ENCODE measurements around the gene ZMYND15.

ZMYND15 gene

DNA sequence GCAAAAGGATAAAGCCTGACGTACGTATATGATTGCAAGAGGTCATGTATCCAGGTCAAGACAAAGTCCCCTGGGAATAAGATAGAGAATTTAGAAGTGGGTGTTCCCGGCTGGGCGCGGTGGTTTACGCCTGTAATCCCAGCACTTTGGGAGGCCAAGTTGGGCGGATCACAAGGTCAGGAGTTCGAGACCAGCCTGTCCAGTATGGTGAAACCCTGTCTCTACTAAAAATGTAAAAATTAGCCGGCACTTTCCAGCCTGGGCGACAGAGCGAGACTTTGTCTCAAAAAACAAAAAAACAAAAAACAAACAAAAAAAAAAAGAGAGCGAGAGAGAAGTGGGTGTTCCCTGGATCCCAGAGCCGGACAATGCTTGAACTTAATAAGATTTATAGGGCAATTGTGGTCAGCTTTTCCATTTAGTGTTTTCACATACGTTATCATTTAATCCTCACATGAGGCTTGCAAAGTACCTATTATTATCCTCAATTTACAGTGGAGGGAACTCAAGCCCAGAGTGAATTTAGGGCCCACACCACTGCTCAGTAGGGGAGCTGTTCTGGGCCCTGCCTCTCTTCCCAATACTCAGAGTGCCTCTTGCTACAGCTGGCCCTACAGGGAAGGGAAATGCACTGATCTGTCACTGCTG is 48.6 kb downstream of the ZMYND15 start:
- no peak for DNase-seq

DNA sequence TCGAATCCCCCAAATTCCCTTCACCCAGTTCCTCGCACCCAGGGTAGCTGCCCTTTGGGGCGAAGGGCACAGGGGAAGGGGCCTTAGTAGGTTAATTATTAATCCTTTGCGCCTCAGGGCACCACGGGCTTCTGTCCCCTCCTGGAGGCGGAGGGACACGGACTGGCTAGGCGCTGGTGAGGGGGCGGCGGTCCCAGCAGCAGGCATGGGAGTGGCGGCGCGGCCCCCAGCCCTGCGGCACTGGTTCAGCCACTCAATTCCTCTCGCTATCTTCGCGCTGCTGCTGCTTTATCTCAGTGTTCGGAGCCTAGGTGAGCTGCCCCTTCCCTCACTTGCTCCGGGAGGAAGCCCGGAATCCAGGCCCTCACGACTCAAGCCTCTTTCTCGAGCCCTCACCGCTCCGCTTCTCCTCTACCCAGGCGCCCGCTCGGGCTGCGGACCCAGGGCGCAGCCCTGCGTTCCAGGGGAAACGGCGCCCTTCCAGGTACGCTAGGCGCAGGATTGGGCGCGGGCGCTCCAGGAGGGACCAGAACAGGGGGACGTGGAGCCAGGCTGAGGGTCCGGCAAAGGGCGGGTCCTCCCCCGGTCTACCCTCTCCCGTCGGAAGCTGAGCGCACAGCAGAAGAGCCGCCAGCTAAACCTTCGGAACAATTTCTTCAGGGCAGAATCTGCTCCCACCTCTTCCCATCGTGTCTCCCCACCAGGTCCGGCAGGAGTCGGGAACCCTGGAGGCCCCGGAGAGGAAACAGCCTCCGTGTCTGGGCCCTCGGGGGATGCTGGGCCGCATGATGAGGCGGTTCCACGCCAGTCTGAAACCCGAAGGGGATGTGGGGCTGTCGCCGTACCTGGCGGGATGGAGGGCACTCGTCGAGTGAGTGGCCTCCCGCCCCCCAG is 49.4 kb downstream of the ZMYND15 start, which contains the start of gene GLTPD2:
Gene GLTPD2, plus strand, starts transcription at position 158 of the 894 bp plus-strand sequence. Its CDS starts 48 bp downstream, at position 206.
- DNase-seq = no peak

DNA sequence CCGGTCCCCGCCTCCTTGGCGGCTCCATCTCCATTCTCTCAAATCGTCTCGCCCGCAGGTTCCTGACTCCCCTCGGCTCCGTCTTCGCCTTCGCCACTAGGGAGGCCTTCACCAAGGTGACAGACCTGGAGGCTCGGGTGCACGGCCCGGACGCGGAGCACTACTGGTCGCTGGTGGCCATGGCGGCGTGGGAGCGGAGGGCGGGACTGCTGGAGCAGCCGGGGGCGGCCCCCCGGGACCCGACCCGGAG is 50.0 kb downstream of the ZMYND15 start:
- no peak for DNase-seq

DNA sequence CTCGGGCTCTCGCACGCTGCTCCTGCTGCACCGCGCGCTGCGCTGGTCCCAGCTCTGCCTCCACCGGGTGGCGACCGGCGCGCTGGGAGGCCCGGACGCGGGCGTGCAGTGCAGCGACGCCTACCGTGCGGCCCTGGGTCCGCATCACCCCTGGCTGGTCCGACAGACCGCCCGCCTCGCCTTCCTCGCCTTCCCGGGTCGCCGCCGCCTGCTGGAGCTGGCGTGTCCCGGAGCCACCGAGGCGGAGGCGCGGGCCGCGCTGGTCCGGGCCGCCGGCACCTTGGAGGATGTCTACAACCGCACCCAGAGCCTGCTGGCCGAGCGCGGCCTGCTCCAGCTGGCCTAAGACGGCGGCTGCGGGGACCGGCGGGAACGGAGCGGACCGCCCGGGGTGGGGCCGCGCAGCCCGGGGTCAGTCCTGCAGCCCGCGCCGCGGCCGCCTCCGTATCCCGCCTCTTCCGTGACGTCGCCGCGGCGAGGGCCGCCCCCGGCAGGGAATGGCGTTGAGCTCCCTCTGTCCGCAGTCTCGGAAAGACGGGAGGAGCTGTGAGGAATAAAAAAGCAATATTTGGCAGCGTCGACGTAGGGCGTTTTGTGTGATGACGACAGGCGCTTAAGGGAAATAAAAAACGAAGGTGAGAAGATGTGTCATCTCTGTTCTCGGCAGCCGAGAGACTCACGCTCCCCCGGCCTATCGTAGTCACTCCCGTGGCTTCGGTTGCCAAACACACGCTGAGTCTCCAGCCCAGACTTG is 50.5 kb downstream of the ZMYND15 start:
- peak; percentile 57 for DNase-seq

GRCh38 chr17:4790705-4791088 is 51.1 kb downstream of the ZMYND15 start:
- DNase-seq = no peak

GRCh38 chr17:4795168-4795567 is 55.5 kb downstream of the ZMYND15 start:
- DNase-seq = no peak
